ENCODE measurements around the gene MSANTD1.

Gene MSANTD1

GRCh38 chr4:3256230-3257102 lies 7.5 kb downstream of the MSANTD1 start:
- no peak overlapping the region for H3K27ac Mint-ChIP-seq
- no peaks in the 10 kb centered on the region for H3K36me3 Mint-ChIP-seq
- no peak overlapping the region for H3K4me3 Mint-ChIP-seq
- H3K9me3 Mint-ChIP-seq = no peaks in the 10 kb centered on the region
- H3K4me1 Mint-ChIP-seq = no peaks in the 10 kb centered on the region
- DNase-seq (ENCODE audit: low spot score in 2 of 2) (no peak), ATAC-seq (no peak)

DNA sequence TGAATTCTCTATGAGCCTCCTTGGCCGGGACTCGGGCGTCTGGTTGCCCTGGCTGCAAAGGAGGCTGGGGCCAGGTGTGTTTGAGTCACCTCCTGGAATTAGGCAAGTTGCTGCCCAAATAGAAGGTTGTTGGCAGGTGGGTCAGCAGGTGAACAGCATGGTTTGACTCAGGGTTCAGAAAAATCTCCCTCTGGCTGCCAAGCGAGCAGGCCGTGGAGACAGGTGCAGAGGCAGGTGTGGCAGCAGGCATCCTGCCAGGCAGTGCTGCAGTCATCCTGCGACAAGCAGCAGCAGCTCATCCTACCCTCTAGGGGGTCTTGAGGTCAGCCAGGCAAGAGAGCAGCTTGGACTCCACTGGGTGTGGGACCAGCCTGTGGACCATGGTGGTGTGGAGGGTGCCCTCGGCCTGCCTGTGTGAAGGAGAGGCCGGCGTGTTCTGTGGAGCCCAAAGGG lies 8.2 kb downstream of the MSANTD1 start:
- Mint-ChIP-seq H3K27ac (no peak overlapping the region), H3K36me3 (no peaks in the 10 kb centered on the region), H3K4me1 (no peaks in the 10 kb centered on the region), H3K9me3 (no peaks in the 10 kb centered on the region), H3K4me3 (no peak overlapping the region)
- no peak for ATAC-seq
- no peak for DNase-seq (ENCODE audit: low spot score in 2 of 2)

- no peak overlapping the region for H3K27ac Mint-ChIP-seq
- DNase-seq (ENCODE audit: low spot score in 2 of 2) (no peak), ATAC-seq (peak; percentile 67)
- no peaks in the 10 kb centered on the region for H3K4me1 Mint-ChIP-seq
- no peaks in the 10 kb centered on the region for H3K9me3 Mint-ChIP-seq
- H3K36me3 Mint-ChIP-seq = no peaks in the 10 kb centered on the region
- no peak overlapping the region for H3K4me3 Mint-ChIP-seq
Observed at GRCh38 chr4:3257556-3258482, 8.9 kb downstream of the MSANTD1 start.

GRCh38 chr4:3261411-3262207 lies 12.7 kb downstream of the MSANTD1 start:
- no peak overlapping the region for H3K27ac Mint-ChIP-seq
- no peaks in the 10 kb centered on the region for H3K36me3 Mint-ChIP-seq
- H3K4me1 Mint-ChIP-seq = no peaks in the 10 kb centered on the region
- H3K4me3 Mint-ChIP-seq = no peak overlapping the region
- H3K9me3 Mint-ChIP-seq = no peaks in the 10 kb centered on the region
- ATAC-seq = no peak
- DNase-seq (ENCODE audit: low spot score in 2 of 2) = no peak

DNA sequence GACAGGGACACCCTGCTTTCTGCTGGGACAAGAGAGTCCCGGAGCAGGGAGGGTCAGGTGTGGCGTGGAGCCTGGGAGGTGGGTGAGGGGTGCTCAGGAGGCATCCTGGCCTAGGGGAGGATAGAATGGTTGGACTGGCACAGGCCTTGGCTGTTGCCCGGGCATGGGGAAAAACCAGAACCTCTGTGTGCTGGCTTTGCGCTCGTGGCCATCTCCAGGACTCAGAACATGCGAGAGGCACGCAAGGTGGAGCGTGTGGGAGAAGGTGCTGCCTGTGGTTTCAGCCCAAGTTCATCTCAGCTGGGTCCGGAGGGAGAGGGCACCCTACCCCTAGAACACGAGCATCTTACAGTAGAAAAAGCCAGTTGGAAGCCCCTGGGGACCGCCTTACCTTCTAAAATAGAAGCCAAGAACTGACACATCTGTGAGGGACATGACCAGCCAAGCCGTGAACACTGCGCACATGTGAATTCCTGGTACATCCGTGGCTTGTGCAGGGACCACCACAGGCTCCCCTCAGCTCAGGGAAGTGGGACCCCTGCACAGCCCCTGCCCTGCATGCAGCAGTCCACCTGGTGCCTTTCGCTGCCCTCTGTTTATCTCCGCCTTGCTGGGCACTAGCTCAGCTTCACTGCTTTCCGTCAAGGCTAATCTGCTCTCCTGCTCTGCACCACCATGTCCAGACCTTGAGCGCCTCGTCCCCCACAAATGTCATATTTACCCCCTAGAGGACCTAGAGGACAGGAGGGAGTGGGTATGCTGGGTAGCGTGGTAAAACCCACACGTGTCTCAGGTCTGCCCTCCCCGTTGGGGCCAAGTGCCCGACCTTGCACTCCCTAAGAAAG lies 13.5 kb downstream of the MSANTD1 start:
- no peaks in the 10 kb centered on the region for H3K36me3 Mint-ChIP-seq
- DNase-seq (ENCODE audit: low spot score in 2 of 2) (no peak), ATAC-seq (peak; percentile 11)
- H3K4me3 Mint-ChIP-seq = no peak overlapping the region
- no peak overlapping the region for H3K27ac Mint-ChIP-seq
- H3K9me3 Mint-ChIP-seq = no peaks in the 10 kb centered on the region
- H3K4me1 Mint-ChIP-seq = no peaks in the 10 kb centered on the region

GRCh38 chr4:3263053-3263875 lies 14.3 kb downstream of the MSANTD1 start:
- H3K4me1 Mint-ChIP-seq = no peaks in the 10 kb centered on the region
- no peak overlapping the region for H3K4me3 Mint-ChIP-seq
- no peak for DNase-seq (ENCODE audit: low spot score in 2 of 2)
- no peak for ATAC-seq
- no peak overlapping the region for H3K27ac Mint-ChIP-seq
- H3K36me3 Mint-ChIP-seq = no peaks in the 10 kb centered on the region
- H3K9me3 Mint-ChIP-seq = no peaks in the 10 kb centered on the region

- Mint-ChIP-seq H3K36me3 (no peaks in the 10 kb centered on the region), H3K9me3 (no peaks in the 10 kb centered on the region), H3K4me3 (no peak overlapping the region), H3K4me1 (no peaks in the 10 kb centered on the region), H3K27ac (no peak overlapping the region)
- ATAC-seq (no peak), DNase-seq (ENCODE audit: low spot score in 2 of 2) (no peak)
Observed at GRCh38 chr4:3263876-3264193, 14.9 kb downstream of the MSANTD1 start.

- Mint-ChIP-seq H3K4me3 (no peak overlapping the region), H3K36me3 (no peaks in the 10 kb centered on the region), H3K9me3 (no peaks in the 10 kb centered on the region), H3K27ac (no peak overlapping the region), H3K4me1 (no peaks in the 10 kb centered on the region)
- no peak for DNase-seq (ENCODE audit: low spot score in 2 of 2)
- ATAC-seq = no peak
Observed at GRCh38 chr4:3266076-3266475, 17.1 kb downstream of the MSANTD1 start.

DNA sequence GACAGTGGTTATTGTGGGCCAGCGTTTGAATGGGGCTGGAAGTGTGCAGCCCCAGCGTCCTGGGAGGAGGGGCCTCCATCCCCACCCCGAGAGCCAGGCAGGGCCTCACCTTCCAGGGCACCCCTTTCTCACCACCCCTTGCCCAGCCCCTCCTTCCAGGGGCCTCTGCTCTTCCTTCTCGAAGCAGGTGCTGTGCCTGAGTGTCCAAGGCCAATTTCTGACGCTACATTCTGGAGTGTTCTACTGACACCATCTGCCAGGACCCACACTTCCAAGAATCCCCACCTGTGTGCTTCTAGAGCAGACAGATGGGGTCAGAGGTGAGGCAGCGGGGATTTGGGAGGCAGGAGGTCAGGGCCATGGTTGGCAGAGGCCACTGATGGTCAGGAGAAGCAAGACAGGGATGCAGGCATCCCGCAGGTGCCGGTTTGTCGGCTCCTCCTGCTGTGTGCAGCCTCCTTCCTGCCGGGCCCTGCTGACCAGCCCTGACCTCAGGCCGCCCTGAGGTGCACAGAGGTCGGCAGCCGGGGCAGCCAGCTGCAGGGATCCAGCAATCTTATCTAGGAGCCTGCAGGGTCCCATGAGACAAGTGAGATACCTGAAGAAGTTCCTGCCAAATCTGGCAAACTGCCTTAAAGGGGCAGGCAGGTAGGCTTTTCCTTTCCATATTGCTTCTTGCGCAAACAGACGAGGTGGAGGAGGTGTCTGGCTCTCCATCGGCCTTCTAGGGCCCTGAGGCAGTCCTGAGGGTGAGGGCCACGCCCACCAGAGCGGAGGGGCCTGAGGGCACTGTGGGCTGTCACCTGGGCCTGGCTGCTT lies 18.8 kb downstream of the MSANTD1 start:
- Mint-ChIP-seq H3K4me1 (peaks cover 4% of the 10 kb centered on the region), H3K36me3 (no peaks in the 10 kb centered on the region), H3K4me3 (no peak overlapping the region), H3K9me3 (no peaks in the 10 kb centered on the region), H3K27ac (no peak overlapping the region)
- DNase-seq (ENCODE audit: low spot score in 2 of 2) (no peak), ATAC-seq (no peak)

DNA sequence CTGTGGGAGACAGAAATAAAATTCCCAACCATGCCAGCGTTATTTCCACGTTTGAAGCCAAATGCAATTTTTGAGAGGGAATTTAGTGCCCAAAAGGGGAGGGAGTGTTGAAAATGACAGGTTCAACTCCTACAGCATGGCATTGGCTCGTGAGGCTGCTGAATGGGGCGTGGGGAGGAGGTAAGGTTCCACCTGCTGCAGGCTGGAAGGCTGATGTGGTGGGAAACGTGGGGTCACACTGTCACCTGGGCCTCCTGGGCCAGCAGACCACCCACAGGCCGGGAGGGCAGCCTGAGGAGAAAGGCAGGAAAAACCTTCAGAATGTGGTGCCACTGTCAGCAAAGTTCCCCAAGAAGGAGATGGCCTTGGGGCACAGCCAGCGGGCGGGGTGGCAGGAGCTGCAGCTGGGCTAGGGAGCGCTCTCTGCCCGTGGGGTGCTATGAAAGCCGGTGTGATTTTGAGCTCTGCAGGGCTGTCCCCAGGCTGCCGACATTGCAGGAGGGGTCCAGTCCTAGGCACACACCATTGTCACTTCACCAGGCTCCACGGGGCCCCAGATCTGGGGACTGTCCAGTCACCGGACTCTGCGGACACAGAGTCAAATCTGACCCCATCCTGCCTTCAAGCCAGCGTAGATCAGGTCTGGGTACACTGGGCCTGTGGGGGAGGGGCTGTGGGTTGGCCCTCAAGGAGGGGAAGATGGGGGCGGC lies 19.6 kb downstream of the MSANTD1 start:
- Mint-ChIP-seq H3K4me1 (peaks cover 4% of the 10 kb centered on the region), H3K27ac (no peak overlapping the region), H3K9me3 (no peaks in the 10 kb centered on the region), H3K36me3 (no peaks in the 10 kb centered on the region), H3K4me3 (no peak overlapping the region)
- ATAC-seq (peak; percentile 19), DNase-seq (ENCODE audit: low spot score in 2 of 2) (no peak)

GRCh38 chr4:3269105-3269927 lies 20.4 kb downstream of the MSANTD1 start:
- Mint-ChIP-seq H3K27ac (no peak overlapping the region), H3K36me3 (no peaks in the 10 kb centered on the region), H3K4me1 (peaks cover 4% of the 10 kb centered on the region), H3K9me3 (no peaks in the 10 kb centered on the region), H3K4me3 (no peak overlapping the region)
- DNase-seq (ENCODE audit: low spot score in 2 of 2) (no peak), ATAC-seq (peak; percentile 34)

- H3K9me3 Mint-ChIP-seq = no peaks in the 10 kb centered on the region
- H3K36me3 Mint-ChIP-seq = no peaks in the 10 kb centered on the region
- DNase-seq (ENCODE audit: low spot score in 2 of 2) (no peak), ATAC-seq (no peak)
- peaks cover 4% of the 10 kb centered on the region for H3K4me1 Mint-ChIP-seq
- H3K4me3 Mint-ChIP-seq = no peak overlapping the region
- no peak overlapping the region for H3K27ac Mint-ChIP-seq
Observed at GRCh38 chr4:3269991-3270611, 21.1 kb downstream of the MSANTD1 start.

All from stimulated activated effector memory CD8-positive, alpha-beta T cell treated with anti-CD3 and anti-CD28 coated beads, Interleukin-12 subunit alpha, Interleukin-12 subunit beta, amount 100 ng/mL, for 72 hours (primary cell).